DMS153 (cell line): ENCODE measurements around the gene CDS2.

Experiments used
- DNase-seq: peaks from one replicate; lab custom pipeline; 2025; lab: John Stamatoyannopoulos, UW

CDS2 gene

GRCh38 chr20:5153612-5154542 is 27.1 kb downstream of the CDS2 start:
- no peak for DNase-seq

GRCh38 chr20:5154543-5154925 is 27.7 kb downstream of the CDS2 start:
- DNase-seq, result no peak

- no peak for DNase-seq
Observed at GRCh38 chr20:5155404-5155803, 28.6 kb downstream of the CDS2 start.

- DNase-seq, result no peak
Observed at GRCh38 chr20:5156675-5157448, 30.1 kb downstream of the CDS2 start.

- DNase-seq, result no peak
Observed at GRCh38 chr20:5159928-5160327, 33.1 kb downstream of the CDS2 start.

- DNase-seq, result no peak
Observed at GRCh38 chr20:5160882-5161281, 34.1 kb downstream of the CDS2 start.

GRCh38 chr20:5161536-5162164 is 34.8 kb downstream of the CDS2 start:
- DNase-seq, result no peak

GRCh38 chr20:5164645-5165625 is 38.1 kb downstream of the CDS2 start:
- DNase-seq, result no peak

- peak; percentile 84 for DNase-seq
Observed at GRCh38 chr20:5168651-5169396, 42.0 kb downstream of the CDS2 start.

- DNase-seq, result no peak
Observed at GRCh38 chr20:5170341-5170740, 43.5 kb downstream of the CDS2 start.

GRCh38 chr20:5171064-5171789 is 44.4 kb downstream of the CDS2 start:
- peak; percentile 31 for DNase-seq

- no peak for DNase-seq
Observed at GRCh38 chr20:5171790-5172164, 45.0 kb downstream of the CDS2 start.

- no peak for DNase-seq
Observed at GRCh38 chr20:5172167-5172601, 45.4 kb downstream of the CDS2 start.

GRCh38 chr20:5172903-5173463 is 46.2 kb downstream of the CDS2 start:
- DNase-seq, result no peak

- DNase-seq, result no peak
Observed at GRCh38 chr20:5173751-5174150, 46.9 kb downstream of the CDS2 start.

GRCh38 chr20:5177071-5177470 is 50.3 kb downstream of the CDS2 start:
- no peak for DNase-seq

GRCh38 chr20:5178046-5178445 is 51.2 kb downstream of the CDS2 start:
- DNase-seq, result no peak

GRCh38 chr20:5180421-5180820 is 53.6 kb downstream of the CDS2 start:
- no peak for DNase-seq

GRCh38 chr20:5180933-5181332 is 54.1 kb downstream of the CDS2 start:
- no peak for DNase-seq

GRCh38 chr20:5181492-5181891 is 54.7 kb downstream of the CDS2 start:
- DNase-seq, result peak; percentile 41
